ENCODE measurements around the gene RASSF10. TPM values are rescaled to one million over a fixed set of nuclear protein-coding genes. Genes with fewer than 3 reads are reported as not detected.

RASSF10 gene
- total RNA-seq, 2 donors from 2014 or later = 0.59 to 1.2 TPM

DNA sequence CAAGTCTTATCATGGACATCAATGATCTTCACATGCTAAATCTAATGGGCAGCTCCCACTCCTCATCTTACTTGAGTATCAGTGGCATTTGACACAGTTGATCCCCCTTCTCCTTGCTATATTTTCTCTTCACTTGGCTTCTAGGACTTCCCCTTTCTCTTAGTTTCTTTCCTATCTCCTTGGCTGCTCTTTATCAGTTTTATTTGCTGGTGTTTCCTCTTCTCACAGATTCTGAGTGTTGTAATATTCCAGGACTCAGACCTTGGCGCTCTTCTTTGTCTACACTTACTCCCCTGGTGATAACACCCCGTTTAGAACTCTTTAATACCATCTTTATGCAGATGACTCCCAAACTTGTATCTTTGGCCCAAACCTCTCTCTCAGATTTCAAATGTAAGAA is 33.9 kb upstream of the RASSF10 start:
- H3K27ac ChIP-seq = no peak overlapping the region
- no peaks in the 10 kb centered on the region for H3K4me1 ChIP-seq
- no peak for DNase-seq (ENCODE audit: low spot score)
- no peak overlapping the region for H3K4me3 ChIP-seq
- H3K27me3 ChIP-seq = no peaks in the 10 kb centered on the region
- no peaks in the 10 kb centered on the region for H3K36me3 ChIP-seq
- no peaks in the 10 kb centered on the region for H3K9me3 ChIP-seq
- TF ChIP-seq, protein P1, sequence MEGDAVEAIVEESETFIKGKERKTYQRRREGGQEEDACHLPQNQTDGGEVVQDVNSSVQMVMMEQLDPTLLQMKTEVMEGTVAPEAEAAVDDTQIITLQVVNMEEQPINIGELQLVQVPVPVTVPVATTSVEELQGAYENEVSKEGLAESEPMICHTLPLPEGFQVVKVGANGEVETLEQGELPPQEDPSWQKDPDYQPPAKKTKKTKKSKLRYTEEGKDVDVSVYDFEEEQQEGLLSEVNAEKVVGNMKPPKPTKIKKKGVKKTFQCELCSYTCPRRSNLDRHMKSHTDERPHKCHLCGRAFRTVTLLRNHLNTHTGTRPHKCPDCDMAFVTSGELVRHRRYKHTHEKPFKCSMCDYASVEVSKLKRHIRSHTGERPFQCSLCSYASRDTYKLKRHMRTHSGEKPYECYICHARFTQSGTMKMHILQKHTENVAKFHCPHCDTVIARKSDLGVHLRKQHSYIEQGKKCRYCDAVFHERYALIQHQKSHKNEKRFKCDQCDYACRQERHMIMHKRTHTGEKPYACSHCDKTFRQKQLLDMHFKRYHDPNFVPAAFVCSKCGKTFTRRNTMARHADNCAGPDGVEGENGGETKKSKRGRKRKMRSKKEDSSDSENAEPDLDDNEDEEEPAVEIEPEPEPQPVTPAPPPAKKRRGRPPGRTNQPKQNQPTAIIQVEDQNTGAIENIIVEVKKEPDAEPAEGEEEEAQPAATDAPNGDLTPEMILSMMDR (IDR thresholded peaks at IDR 0.05) = no peak

DNA sequence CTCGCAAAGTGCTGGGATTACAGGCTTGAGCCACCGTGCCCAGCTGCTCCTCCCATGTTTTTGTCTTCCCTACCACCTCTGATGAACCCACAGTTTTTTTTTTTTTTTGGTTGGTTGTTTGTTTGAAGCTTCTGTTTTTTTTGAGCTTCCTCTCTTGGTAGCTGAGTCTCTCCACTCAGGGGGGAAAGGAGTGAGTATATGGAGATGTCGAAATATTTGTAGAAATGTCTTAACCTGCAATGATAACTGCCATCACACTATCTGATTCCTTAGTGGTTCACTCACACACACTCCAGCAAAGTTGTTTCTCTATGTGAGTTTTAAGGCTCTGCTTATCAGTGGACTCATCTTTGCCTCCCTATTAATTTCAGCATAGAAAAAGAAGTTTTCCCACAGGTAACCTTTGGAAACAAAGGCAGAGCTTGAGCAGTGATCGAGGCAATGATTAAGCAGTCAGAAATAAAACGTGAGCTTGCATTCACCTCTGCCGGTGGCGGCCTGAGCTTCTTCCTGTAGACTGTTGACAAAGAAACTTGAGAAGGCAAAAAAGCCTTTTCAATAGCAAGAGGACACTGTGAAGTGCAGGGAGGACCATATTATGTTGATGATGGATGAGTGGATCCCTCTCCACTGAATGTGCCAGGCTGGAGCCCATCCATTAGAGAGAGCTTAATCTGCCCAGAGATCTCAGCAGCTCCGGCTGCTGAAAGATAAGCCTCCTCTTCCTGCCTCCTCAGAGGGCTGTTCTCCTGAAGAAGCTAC is 29.0 kb upstream of the RASSF10 start:
- Histone ChIP-seq H3K4me1 (no peaks in the 10 kb centered on the region), H3K4me3 (no peak overlapping the region), H3K36me3 (no peaks in the 10 kb centered on the region), H3K27ac (no peak overlapping the region), H3K27me3 (no peaks in the 10 kb centered on the region), H3K9me3 (no peaks in the 10 kb centered on the region)
- TF ChIP-seq, protein P1 (IDR thresholded peaks at IDR 0.05) = no peak
- DNase-seq (ENCODE audit: low spot score) = no peak

DNA sequence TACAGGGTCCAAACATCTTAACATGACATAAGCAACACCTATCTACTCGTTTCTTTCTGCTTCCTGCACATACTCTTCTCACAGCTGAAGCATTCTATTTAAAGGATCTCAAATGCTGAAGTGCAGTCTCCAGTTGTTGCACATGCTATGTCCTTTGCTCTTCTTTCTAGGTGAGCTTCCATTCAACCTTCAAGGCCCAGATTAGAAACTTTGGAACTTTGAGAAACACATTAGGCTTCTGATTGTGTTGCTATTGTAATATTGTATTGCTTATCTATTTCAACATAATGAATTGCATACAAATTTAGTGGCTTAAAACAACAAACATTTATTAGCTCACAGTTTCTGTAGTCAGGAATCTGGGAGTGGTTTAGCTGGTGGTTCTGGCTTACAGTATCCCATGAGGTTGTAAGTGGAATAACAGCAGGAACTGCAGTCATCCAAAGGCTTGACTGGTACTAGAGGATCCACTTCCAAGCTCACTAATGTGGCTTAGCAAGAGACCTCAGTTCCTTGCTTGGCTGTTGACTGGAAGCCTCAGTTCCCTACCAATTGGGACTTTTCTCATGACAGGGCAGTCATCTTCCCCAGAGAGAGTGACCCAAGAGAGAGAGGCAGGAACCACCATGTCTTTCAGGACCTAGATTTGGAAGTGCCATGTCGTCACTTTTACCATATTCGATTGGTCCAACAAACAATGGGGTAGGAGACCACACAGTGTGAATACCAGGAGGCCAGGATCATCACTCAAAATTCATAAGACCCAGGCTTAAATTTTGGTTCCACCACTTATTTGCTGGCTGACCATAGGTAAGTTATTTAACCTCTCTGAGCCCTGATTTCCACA is 27.2 kb upstream of the RASSF10 start:
- H3K4me3 ChIP-seq = no peak overlapping the region
- H3K4me1 ChIP-seq = no peaks in the 10 kb centered on the region
- no peaks in the 10 kb centered on the region for H3K27me3 ChIP-seq
- TF ChIP-seq, protein P1 (IDR thresholded peaks at IDR 0.05) = no peak
- no peaks in the 10 kb centered on the region for H3K36me3 ChIP-seq
- H3K27ac ChIP-seq = no peak overlapping the region
- no peaks in the 10 kb centered on the region for H3K9me3 ChIP-seq
- no peak for DNase-seq (ENCODE audit: low spot score)

DNA sequence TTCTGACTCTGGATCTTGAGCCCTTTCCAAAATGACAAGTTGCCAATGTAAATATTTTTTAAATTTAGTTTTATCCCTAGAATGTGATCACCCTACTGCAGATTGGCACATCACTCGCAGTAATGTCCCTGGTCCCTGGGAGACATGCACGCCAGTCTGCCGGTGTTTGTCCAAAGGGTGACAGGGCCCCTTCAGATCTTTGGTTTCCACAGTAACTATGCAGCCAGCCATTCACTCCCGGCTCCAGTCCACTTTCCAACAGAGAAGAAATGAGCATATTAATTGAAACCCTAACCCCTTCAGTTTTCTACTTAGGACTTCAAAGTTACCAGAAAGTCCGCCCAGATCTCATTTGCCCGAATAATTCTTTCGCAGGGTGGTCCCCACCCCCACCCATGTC is 25.8 kb upstream of the RASSF10 start:
- TF ChIP-seq, protein P1 (IDR thresholded peaks at IDR 0.05) = no peak
- H3K36me3 ChIP-seq = no peaks in the 10 kb centered on the region
- no peak overlapping the region for H3K4me3 ChIP-seq
- H3K4me1 ChIP-seq = no peaks in the 10 kb centered on the region
- no peak overlapping the region for H3K27ac ChIP-seq
- no peaks in the 10 kb centered on the region for H3K9me3 ChIP-seq
- H3K27me3 ChIP-seq = no peaks in the 10 kb centered on the region
- no peak for DNase-seq (ENCODE audit: low spot score)

DNA sequence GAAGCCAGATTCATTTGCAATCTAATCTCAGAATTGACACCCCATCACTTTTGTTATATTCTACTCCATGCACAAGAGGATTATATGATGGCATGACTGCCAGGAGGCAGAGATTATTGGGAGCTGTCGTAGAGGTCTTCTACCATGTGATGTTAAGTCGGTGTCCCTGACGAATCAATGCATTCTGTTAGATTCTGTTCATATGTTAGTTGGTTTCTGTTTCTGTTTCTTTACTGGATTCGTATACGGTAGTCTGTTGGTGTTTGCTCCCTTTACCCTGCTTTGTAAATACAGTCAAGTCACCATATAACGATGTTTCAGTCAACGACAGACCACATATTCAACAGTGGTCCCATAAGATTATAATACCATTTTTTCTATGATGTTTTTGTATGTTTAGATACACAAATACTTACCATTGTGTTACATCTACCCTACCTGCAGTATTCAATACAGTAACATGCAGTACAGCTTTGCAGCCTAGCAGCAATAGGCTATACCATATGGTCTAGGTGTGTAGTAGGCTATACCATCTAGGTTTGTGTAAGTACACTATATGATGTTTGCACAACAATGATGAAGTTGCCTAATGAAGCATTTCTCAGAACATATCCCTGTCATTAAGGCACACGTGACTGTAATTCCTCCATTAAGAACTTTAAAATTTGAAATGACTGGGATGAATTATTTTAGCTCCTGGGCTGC is 22.8 kb upstream of the RASSF10 start:
- Histone ChIP-seq H3K27me3 (no peaks in the 10 kb centered on the region), H3K36me3 (no peaks in the 10 kb centered on the region), H3K9me3 (no peaks in the 10 kb centered on the region), H3K4me1 (no peaks in the 10 kb centered on the region), H3K27ac (no peak overlapping the region), H3K4me3 (no peak overlapping the region)
- TF ChIP-seq, protein P1 (IDR thresholded peaks at IDR 0.05) = no peak
- DNase-seq (ENCODE audit: low spot score) = no peak

Measured in right atrium auricular region (tissue), 2 donors.